B cell (primary cell): ENCODE measurements around the gene P4HA2.

Experiments used
- CTCF ChIP-seq: fragments of 200-600 bp; IDR thresholded peaks from one replicate; pipeline ENCODE4 v1.8.0; 2022; ENCODE audit warnings: antibody characterized with exemption, mild to moderate bottlenecking
- EZH2 ChIP-seq: IDR thresholded peaks from 2 replicates; pipeline ENCODE4 v1.6.1; 2012; ENCODE audit warnings: borderline replicate concordance, low read depth, mild to moderate bottlenecking, moderate library complexity, low read length; ENCODE audit not compliant: insufficient read depth, poor library complexity, severe bottlenecking

DNA sequence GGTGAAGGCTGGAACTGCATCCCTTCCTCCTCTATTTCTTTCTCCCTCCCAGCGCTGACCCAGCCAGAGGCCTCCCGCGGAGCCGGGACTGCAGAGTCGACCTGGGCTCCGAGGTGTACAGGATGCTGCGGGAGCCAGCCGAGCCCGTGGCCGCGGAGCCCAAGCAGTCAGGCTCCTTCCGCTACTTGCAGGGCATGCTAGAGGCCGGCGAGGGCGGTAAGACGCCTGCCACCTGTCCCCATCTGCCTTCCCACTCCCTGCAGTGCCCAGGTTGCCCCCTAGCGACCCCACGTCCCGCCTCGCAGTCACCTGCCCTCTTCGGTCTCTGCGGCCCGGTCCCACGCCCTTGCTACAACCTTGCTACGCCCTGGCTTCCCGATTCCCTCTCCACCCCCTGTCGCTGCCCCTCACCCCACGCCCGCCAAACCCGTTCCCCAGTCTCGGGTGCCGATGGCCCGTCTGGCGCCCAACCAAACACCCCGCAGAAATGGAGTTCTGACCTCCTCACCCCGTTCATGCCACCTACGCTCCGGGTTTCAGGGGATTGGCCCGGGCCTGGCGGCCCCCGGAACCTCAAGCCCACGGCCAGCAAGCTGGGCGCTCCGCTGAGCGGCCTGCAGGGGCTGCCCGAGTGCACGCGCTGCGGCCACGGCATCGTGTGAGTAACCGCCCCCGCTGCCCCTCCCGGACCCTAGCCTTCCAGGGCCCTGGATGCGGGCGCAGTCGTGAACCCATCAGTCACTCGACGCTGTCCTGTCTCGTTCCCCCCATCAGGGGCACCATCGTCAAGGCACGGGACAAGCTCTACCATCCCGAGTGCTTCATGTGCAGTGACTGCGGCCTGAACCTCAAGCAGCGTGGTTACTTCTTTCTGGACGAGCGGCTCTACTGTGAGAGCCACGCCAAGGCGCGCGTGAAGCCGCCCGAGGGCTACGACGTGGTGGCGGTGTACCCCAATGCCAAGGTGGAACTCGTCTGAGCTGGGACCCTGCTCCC is 43.9 kb upstream of the P4HA2 start:
- TF ChIP-seq CTCF, result no peak
- no peak for TF ChIP-seq EZH2
